Stimulated activated CD8-positive, alpha-beta memory T cell treated with anti-CD3 and anti-CD28 coated beads, Interleukin-4, amount 100 ng/mL, for 4 hours (primary cell): ENCODE results near the gene ELF3.
"Not testable (repeated sequence)": the region's sequence is repeated elsewhere in the genome, so short reads cannot be mapped to it uniquely, and the experiment has no call there.

Experiments used
- DNase-seq, 2 donors: peaks; one replicate each; pipeline ENCODE4 v3.0.0-alpha.2; 2020; ENCODE audit warnings: low read depth in 2 of 2, low spot score in 1 of 2

The ELF3 gene

GRCh38 chr1:202064889-202065312 is 54.5 kb downstream of the ELF3 start:
- DNase-seq = not testable (repeated sequence)
